IgD-negative memory B cell (primary cell): ENCODE results near the gene LRP1. TPM values are rescaled to one million over a fixed set of nuclear protein-coding genes. Genes with fewer than 3 reads are reported as not detected.

Source experiments
- polyA plus RNA-seq: library from polyadenylated mRNA; unstranded; fragments of 300-500 nt; fragmentation: Illumina TruSeq; gene quantifications from one replicate; pipeline ENCODE4 v1.2.3, GENCODE V29; 2021

Gene LRP1
- polyA plus RNA-seq, 1 donor from 2014 or later: 0.19 TPM

Other genes with a start within 250 kb of the LRP1 start
- not detected for gene SDR9C7, start 194.1 kb upstream of the LRP1 start, polyA plus RNA-seq
- 0.09 TPM for gene RDH16, start 170.9 kb upstream of the LRP1 start, polyA plus RNA-seq
- 3.2 TPM for gene ZBTB39, start 121.9 kb upstream of the LRP1 start, polyA plus RNA-seq
- not detected for gene TAC3, start 112.0 kb upstream of the LRP1 start, polyA plus RNA-seq
- not detected for gene MYO1A, start 78.4 kb upstream of the LRP1 start, polyA plus RNA-seq
- gene NEMP1, start 49.7 kb upstream of the LRP1 start, polyA plus RNA-seq: 4.3 TPM
- gene NAB2, start 39.4 kb upstream of the LRP1 start, polyA plus RNA-seq: 0.81 TPM
- gene STAT6, start 17.1 kb upstream of the LRP1 start, polyA plus RNA-seq: 130 TPM
- gene LRP1-AS, start 19.1 kb downstream of the LRP1 start, polyA plus RNA-seq: not detected
- 8.3 TPM for gene NXPH4, start 88.3 kb downstream of the LRP1 start, polyA plus RNA-seq
- gene SHMT2, start 101.2 kb downstream of the LRP1 start, polyA plus RNA-seq: 176 TPM
- gene STAC3, start 122.7 kb downstream of the LRP1 start, polyA plus RNA-seq: 2.4 TPM